Small intestine (tissue), 7 donors: ENCODE measurements around the gene ZNF438. TPM values are rescaled to one million over a fixed set of nuclear protein-coding genes. Genes with fewer than 3 reads are reported as not detected.
"Not testable (repeated sequence)": the region's sequence is repeated elsewhere in the genome, so short reads cannot be mapped to it uniquely, and the experiment has no call there.

ENCODE experiments used
- DNase-seq, 2 donors: peaks; one replicate each; pipeline versions ENCODE4 v3.0.0 to v3.0.0-alpha.2; 2013
- FAIRE-seq: peaks from 2 replicates; lab custom pipeline; 2012; peaks lifted over from hg19 to GRCh38; lab: Jason Lieb, UNC
- H3K27ac ChIP-seq, 3 donors: one replicate each; pipeline ENCODE4 v1.5.1; 2013; ENCODE audit warnings: low read length in 2 of 3, mild to moderate bottlenecking in 2 of 3, control low read depth in 1 of 3, inconsistent platforms in 1 of 3, low read depth in 1 of 3, moderate library complexity in 1 of 3
- H3K27me3 ChIP-seq, 3 donors: one replicate each; pipeline ENCODE4 v1.6.1; 2013; ENCODE audit warnings: low read length in 3 of 3, inconsistent platforms in 1 of 3; ENCODE audit not compliant: control insufficient read depth in 3 of 3, insufficient read depth in 3 of 3
- H3K36me3 ChIP-seq, 3 donors: one replicate each; pipeline ENCODE4 v1.6.1; 2013; ENCODE audit warnings: low read length in 3 of 3, inconsistent platforms in 1 of 3, low read depth in 1 of 3, mild to moderate bottlenecking in 1 of 3, moderate library complexity in 1 of 3; ENCODE audit not compliant: control insufficient read depth in 3 of 3, insufficient read depth in 2 of 3
- H3K4me1 ChIP-seq, 3 donors: one replicate each; pipeline ENCODE4 v1.6.1; 2013; ENCODE audit warnings: low read length in 2 of 3, inconsistent platforms in 1 of 3, low read depth in 1 of 3, mild to moderate bottlenecking in 1 of 3, moderate library complexity in 1 of 3; ENCODE audit not compliant: control insufficient read depth in 3 of 3, insufficient read depth in 2 of 3
- H3K4me3 ChIP-seq, 3 donors: one replicate each; pipeline ENCODE4 v1.5.1; 2013; ENCODE audit warnings: low read length in 3 of 3, control low read depth in 1 of 3, inconsistent platforms in 1 of 3, low read depth in 1 of 3, mild to moderate bottlenecking in 1 of 3, moderate library complexity in 1 of 3
- H3K9me3 ChIP-seq, 2 donors: one replicate each; pipeline ENCODE4 v1.6.1; 2013; ENCODE audit warnings: low read depth in 1 of 2, low read length in 1 of 2; ENCODE audit not compliant: control insufficient read depth in 2 of 2, insufficient read depth in 1 of 2
- WGBS, 3 donors: extraction: QIAGEN DNeasy Blood & Tissue Kit; methylation state at CpG; one replicate each; pipeline ENCODE4 v1.1.7; 2013; 5-methylcytosine and 5-hydroxymethylcytosine counted together
- polyA plus RNA-seq, 4 donors: library from polyadenylated mRNA; stranded (reverse) in 3 of 4; unstranded in 1 of 4; fragments of 200-250 nt in 3 of 4; fragments of 120-200 nt in 1 of 4; gene quantifications; one replicate each; pipeline versions ENCODE4 v1.2.1 to v1.2.3, GENCODE V29; 2013
- donor health status: healthy with polysubstance abuse.
- donor health status: control.
- donor health status: control.
- donor health status: Bipolar disorder and iron deficiency.
- donor health status: healthy.

The ZNF438 gene
- polyA plus RNA-seq, 4 donors: 4.1 to 6.4 (median 5.5) TPM

GRCh38 chr10:31058795-31059703 is 27.4 kb upstream of the ZNF438 start:
- 55 to 67% (median 63%) methylated on average over 2 of the region's 2 CpGs for WGBS, 3 donors
- no peaks in the 10 kb centered on the region for H3K36me3 ChIP-seq
- peaks cover 0 to 3% (median 0%) of the 10 kb centered on the region in 3 donors for H3K27me3 ChIP-seq
- no peaks in the 10 kb centered on the region for H3K4me1 ChIP-seq
- FAIRE-seq (no peak), DNase-seq (no peak)
- no peaks in the 10 kb centered on the region for H3K9me3 ChIP-seq
- H3K27ac ChIP-seq: no peak overlapping the region
- H3K4me3 ChIP-seq: no peak overlapping the region

DNA sequence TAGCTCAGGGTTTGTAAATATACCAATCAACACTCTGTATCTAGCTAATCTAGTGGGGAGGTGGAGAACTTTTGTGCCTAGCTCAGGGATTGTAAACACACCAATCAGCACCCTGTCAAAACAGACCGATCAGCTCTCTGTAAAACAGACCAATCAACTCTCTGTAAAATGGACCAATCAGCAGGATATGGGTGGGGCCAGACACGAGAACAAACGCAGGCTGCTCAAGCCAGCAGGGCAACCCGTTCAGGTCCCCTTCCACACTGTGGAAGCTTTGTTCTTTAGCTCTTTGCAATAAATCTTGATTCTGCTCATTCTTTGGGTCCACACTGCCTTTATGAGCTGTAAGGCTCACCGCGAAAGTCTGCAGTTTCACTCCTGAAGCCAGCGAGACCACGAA is 25.0 kb upstream of the ZNF438 start:
- not testable (repeated sequence) for H3K9me3 ChIP-seq, DNase-seq, H3K27me3 ChIP-seq, H3K4me3 ChIP-seq, H3K4me1 ChIP-seq, H3K27ac ChIP-seq, FAIRE-seq, H3K36me3 ChIP-seq
- WGBS, 3 donors: 75 to 82% (median 81%) methylated on average over 8 of the region's 8 CpGs

- H3K27ac ChIP-seq: no peak overlapping the region
- no peak for FAIRE-seq
- no peaks in the 10 kb centered on the region for H3K36me3 ChIP-seq
- H3K9me3 ChIP-seq: peaks cover 0 to 7% of the 10 kb centered on the region in 2 donors
- H3K4me3 ChIP-seq: no peak overlapping the region
- no peak for DNase-seq
- H3K27me3 ChIP-seq: no peaks in the 10 kb centered on the region
- 86 to 91% (median 87%) methylated on average over 18 to 27 of the region's 27 CpGs for WGBS, 3 donors
- H3K4me1 ChIP-seq: no peaks in the 10 kb centered on the region
Measured at GRCh38 chr10:31055573-31056251, 24.0 kb upstream of the ZNF438 start.

DNA sequence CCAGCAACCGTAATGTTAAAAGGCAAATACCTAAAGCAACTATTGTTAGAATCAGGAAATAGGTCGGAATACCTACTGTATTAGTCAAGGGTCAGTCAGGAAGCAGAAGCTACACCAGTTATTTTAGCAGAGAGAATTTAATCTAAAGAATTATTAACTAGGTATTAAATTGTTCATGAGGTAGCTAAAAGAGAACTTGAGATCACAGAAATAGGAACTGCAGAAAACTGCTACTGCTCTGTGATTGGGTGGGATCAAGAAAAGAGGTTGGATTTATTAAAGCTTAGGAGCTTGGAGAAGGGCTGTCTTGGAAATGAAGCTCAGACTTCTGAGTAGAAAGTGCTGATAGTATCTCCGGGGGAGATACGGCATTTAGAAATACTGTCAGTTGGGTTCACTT is 20.0 kb upstream of the ZNF438 start:
- DNase-seq (no peak), FAIRE-seq (no peak)
- WGBS, 3 donors: 71 to 80% (median 75%) methylated on average over 4 of the region's 4 CpGs
- Histone ChIP-seq H3K27me3 (no peaks in the 10 kb centered on the region), H3K36me3 (no peaks in the 10 kb centered on the region), H3K27ac (no peak overlapping the region), H3K4me3 (no peak overlapping the region), H3K4me1 (no peaks in the 10 kb centered on the region), H3K9me3 (peaks cover 0 to 7% of the 10 kb centered on the region in 2 donors)

DNA sequence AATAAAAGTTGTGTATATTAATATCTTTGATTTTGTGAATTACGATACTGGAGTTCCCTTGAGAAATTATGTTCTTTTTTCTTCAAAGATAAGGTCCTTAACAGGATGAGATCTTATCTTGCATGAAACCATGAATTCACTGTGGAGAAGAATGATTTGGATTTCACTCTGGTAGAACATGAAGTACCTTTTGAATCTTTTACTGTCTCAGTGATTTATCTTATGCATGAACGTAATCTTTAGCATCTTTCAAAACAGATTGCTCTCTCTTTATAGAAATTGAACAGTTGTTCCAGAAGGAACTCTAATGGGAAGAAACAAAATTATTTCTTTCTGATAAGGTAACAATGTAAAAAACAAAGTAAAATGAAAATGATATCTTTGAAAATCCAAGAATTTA is 11.0 kb upstream of the ZNF438 start:
- no peaks in the 10 kb centered on the region for H3K9me3 ChIP-seq
- no peaks in the 10 kb centered on the region for H3K4me1 ChIP-seq
- FAIRE-seq (no peak), DNase-seq (no peak)
- 80 to 89% (median 84%) methylated on average over 2 of the region's 2 CpGs for WGBS, 3 donors
- H3K4me3 ChIP-seq: no peak overlapping the region
- H3K27ac ChIP-seq: no peak overlapping the region
- no peaks in the 10 kb centered on the region for H3K36me3 ChIP-seq
- no peaks in the 10 kb centered on the region for H3K27me3 ChIP-seq

GRCh38 chr10:31041011-31041410 is 9.3 kb upstream of the ZNF438 start:
- no peak for DNase-seq
- FAIRE-seq: no peak
- Histone ChIP-seq H3K36me3 (no peaks in the 10 kb centered on the region), H3K9me3 (no peaks in the 10 kb centered on the region), H3K27ac (no peak overlapping the region), H3K4me3 (no peak overlapping the region), H3K27me3 (no peaks in the 10 kb centered on the region), H3K4me1 (no peaks in the 10 kb centered on the region)
- 75 to 79% (median 75%) methylated on average over 3 of the region's 3 CpGs for WGBS, 3 donors

GRCh38 chr10:31039006-31039405 is 7.3 kb upstream of the ZNF438 start:
- DNase-seq, H3K36me3 ChIP-seq, H3K27ac ChIP-seq, H3K27me3 ChIP-seq, H3K4me3 ChIP-seq, H3K4me1 ChIP-seq, H3K9me3 ChIP-seq, FAIRE-seq: not testable (repeated sequence)
- 52 to 74% (median 53%) methylated on average over 2 of the region's 2 CpGs for WGBS, 3 donors

DNA sequence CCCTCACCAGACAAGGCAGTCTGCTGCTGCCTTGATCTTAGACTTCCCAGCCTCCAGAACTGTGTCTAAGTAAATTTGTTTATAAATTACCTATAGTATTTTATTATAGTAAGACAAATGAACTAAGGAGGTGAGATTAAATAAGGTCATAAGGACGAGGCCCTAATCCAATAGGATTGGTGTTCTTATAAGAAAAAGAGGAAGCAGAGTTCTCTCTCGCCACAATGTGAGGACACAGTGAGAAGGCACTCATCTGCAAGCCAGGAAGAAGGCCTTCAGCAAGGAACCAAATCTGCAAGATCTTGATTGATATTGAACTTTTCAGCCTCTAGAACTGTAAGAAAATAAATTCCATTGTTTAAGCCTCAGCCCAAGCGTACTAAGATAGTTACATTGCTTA is 6.1 kb upstream of the ZNF438 start:
- H3K27me3 ChIP-seq: no peaks in the 10 kb centered on the region
- H3K36me3 ChIP-seq: no peaks in the 10 kb centered on the region
- FAIRE-seq: no peak
- no peak overlapping the region for H3K27ac ChIP-seq
- no peak for DNase-seq
- H3K4me1 ChIP-seq: peaks cover 0 to 2% (median 0%) of the 10 kb centered on the region in 3 donors
- WGBS, 3 donors: 89 to 92% (median 89%) methylated on average over 3 of the region's 3 CpGs
- H3K4me3 ChIP-seq: no peak overlapping the region
- no peaks in the 10 kb centered on the region for H3K9me3 ChIP-seq
